Right hindlimb (tissue), 1 donor: Measurements from ENCODE around the gene CNTLN.
A peak's percentile ranks its signal among the peaks of the same experiment; 100 is the strongest.
"Not testable (repeated sequence)": the region's sequence is repeated elsewhere in the genome, so short reads cannot be mapped to it uniquely, and the experiment has no call there.

ENCODE experiments used
- DNase-seq: peaks from one replicate; pipeline ENCODE4 v3.0.0-alpha.2; 2018

CNTLN gene

DNA sequence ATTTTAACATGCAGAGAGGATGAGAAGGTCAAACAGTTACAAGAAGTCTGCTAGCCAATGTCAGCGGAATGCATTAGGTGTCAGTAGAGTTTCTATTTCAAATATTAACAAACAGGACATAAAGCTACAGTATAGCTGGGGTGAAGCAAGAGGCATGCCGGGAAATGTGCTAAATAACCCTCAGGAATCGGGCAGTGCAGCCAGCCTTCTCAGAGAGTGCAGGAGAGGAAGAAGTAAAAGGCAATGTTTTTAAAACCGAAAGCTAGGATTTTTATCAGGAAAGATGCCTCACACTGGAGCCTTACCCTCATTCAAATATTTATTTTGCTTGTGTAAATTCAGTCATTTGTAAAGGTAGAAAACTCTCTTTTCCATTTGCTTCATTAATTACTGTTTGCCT is 384.9 kb downstream of the CNTLN start:
- DNase-seq: no peak

DNA sequence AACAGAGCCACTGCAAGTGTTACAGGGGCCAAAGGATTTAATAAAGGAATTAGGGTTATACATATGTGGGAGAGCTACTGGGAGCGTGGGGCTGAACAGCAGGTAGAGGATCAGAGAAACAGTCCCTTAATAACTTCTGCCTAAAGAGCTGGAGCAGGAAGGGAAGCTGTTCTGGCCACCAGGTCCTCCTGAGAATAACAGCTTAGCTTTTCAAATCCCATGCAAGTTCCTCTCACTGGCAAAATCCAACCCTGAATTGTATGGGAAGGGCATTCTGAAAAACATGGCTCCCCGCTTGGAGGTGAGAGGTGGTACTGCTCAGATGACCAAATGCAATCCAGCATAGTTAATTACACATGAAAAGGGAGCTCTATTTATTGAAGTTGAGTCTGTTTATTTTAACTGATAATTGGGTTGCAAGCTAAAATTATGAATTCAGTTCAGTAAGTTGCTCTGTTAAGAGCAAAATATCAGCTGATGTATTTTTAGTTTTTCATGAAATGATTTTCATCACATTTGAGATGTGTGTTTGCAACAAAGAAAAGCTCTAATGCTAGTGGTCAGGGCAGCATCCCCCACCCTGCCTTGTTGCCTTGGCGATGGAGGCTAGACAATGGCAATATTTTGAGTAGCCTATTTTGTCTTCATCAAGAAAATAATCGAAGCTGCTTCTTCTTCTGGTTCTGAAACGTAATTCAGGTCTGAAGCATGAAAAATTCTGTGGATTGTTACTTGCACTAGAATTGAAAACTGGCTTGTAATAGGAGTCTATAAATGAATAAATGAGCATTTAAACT is 385.6 kb downstream of the CNTLN start:
- no peak for DNase-seq

DNA sequence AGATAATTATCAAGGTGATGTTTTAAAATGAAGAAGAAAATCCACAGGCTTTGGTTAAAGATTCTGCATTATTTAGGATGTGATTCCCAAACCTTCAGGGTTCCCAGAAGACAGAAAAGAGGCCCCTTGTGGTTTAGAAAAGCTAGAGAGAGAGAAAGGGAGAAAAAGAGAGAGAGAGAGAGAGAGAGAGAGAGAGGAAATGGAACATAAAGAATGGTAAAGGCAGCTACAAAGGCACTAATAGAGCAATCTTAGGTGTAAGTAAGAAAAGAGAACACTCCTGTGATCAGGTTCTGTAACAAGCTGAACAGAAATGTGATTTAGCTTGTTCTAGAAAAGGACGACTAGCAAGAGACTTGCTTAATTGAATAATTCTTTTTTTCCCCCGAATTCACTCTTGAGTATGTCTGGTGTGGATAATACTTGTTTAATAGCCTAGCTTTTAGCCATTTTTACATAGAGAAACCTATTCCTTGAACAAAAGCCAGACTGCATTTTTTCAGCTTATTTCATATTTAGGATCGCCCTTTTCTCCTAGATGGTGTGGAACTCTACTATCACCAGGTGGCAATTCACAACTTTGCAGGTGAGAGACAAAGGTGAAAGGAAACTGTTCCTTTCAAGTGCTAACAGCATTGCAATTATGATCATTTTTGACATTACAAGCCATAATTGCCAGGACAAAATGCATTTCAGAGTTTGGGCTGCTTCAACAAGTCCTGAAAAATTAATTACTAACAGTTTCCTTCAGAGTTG is 386.4 kb downstream of the CNTLN start:
- DNase-seq: no peak

DNA sequence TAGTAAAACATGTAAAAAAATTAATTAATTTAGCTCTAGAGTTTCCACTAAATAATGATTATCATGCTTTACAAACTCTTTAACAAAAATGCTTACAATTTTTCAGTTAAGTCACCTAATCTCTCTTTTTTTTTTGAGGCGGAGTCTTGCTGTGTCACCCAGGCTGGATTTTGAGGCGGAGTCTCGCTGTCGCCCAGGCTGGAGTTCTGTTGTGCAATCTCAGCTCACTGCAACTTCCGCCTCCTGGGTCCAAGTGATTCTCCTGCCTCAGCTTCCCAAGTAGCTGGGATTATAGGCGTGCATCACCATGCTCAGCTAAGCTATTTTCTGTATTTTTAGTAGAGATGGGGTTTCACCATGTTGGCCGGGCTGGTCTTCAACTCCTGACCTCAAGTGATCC is 391.9 kb downstream of the CNTLN start:
- not testable (repeated sequence) for DNase-seq

DNA sequence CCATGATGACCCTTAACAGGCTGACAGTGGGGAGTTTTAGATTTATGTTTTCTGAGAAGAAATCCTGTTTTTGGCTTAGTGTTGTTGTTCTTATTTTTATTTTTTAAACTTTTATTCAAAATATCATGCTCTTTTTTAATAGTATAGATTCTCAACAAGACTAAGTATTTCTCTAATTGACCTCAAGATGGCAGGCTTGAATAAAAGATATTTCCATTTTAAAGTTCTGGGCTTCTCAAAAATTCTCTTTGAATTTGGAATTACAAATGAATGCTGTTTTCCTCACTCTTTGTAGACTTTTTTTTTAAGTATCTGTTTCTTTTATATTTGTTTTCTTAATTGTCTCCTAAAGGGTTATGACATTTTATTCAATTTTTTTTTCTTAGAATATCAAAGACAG is 394.0 kb downstream of the CNTLN start:
- DNase-seq: no peak

DNA sequence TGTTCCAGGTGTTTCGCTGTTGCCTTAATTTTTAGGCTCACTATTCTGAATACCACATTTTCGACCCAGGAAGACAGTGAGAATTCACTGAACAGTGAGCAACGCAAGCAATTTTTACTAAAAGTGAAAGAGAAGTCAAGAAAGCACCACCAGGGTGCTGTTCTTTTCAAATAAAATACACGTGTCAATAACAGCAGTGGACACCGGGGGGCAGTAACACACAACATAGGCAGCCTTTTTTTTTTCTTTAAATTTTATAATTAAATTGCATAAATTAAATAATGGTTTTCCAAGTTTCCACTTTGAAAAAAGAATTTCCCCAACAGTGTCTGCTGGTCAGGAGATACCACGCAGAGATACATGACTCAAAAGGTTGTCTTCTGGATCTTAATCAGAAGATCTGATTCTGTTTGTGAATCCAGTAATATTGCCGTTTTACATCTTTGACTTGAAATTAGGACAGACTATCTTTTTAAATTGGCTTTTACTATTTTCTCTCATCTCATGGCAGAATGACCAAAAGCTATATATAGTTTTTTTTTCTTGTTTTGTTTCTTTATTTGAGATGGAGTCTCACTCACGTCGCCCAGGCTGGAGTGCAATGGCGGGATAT is 396.9 kb downstream of the CNTLN start:
- peak; percentile 51 for DNase-seq

DNA sequence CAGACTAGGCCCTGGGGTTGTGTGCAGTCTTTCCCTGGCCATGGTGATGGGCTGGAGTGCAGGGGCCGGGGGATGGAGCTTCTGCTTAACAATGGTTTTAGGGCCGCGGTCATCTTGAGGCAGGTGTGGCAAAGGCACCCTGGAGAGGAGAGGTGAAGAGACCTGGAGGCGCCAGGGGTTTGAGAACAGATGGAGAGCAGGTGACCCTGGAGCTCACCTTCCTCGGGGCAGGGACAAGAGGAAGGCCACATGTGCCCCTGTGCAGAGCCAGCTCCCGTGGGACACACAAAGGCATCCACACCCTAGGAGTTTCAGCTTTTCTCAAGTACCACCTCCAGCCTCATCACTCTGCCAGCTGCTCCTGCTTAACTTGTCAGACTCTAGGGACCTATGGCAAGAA is 397.6 kb downstream of the CNTLN start:
- DNase-seq: no peak

DNA sequence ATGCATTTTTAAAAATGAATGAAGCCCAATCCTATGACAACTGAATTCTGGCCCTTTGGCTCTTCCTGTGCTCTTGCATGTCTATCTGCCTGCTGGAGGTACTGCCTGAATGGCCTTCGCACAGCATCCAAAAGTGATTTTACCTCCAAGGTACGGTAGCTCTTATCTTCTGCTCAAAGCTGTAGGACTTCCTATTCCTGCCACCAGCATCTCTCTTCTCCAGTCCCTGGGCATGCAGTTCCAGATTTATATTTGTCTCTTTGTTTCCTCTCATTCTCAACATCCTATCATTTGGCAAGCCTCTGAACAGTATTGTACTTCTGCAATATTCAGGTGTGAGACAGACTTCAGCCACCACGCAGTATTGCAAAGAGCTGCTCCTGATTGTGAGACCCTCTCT is 400.3 kb downstream of the CNTLN start:
- no peak for DNase-seq

DNA sequence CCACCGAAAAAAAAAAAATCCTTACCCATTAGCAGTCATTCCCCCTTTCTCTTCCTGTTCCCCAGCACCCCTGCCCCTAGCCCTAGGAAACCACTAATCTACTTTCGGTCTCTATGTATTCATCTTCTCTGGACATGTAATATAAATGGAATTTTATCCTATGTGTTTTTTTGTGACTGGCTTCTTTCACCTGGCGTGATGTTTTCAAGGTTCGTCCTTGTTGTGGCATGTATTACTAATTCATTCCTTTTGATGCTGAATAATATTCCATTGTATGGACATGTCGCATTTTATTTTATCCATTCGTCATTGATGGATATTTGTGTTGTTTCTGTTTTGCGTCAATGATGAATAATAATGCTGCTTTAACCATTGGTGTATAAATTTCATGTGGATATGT is 401.2 kb downstream of the CNTLN start:
- DNase-seq: no peak

DNA sequence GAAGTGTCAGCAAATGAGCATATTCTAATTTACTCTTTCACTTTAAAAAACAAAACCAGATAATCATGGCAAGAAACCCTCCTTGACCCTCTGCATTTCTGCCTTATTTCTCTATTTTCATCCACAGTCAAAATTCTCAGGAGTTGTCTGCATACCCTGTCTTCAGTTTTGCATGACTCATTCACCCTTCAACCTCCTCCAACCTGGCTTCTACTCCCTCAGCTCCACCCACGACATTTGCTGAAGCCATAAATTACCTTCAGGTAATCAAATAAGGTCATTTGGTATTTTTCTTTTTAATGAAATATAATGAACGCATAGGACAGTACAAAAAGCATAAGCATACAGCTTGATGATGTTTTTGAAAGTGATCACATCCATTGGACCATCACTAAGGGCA is 416.2 kb downstream of the CNTLN start:
- DNase-seq: no peak
